Kidney capillary endothelial cell (primary cell): ENCODE data around the gene CHST6.
"Not testable (repeated sequence)": the region's sequence is repeated elsewhere in the genome, so short reads cannot be mapped to it uniquely, and the experiment has no call there.

ENCODE experiments used
- DNase-seq: peaks from one replicate; pipeline ENCODE4 v3.0.0-alpha.2; 2018; ENCODE audit warnings: low spot score

Gene CHST6

DNA sequence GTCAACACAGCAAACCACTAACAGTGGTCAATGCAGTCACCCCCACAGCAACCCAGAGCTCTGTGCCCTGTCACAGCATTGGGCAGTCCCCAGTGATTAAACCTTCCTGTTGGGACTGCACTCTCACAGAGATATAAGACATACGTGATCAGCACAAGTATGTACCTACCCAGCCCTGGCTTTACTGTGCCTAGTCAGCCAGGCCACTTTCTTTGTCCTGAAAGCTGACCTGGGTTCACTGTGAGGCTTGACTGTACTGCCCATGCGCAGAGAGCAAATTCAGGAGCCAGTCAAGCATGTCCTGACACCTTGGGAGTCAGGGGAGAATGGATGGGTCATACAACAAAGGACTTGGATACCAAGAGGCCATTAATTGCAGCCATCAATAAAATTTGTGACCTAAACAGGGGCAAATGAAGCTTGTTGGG lies 19.8 kb downstream of the CHST6 start:
- DNase-seq, result no peak

DNA sequence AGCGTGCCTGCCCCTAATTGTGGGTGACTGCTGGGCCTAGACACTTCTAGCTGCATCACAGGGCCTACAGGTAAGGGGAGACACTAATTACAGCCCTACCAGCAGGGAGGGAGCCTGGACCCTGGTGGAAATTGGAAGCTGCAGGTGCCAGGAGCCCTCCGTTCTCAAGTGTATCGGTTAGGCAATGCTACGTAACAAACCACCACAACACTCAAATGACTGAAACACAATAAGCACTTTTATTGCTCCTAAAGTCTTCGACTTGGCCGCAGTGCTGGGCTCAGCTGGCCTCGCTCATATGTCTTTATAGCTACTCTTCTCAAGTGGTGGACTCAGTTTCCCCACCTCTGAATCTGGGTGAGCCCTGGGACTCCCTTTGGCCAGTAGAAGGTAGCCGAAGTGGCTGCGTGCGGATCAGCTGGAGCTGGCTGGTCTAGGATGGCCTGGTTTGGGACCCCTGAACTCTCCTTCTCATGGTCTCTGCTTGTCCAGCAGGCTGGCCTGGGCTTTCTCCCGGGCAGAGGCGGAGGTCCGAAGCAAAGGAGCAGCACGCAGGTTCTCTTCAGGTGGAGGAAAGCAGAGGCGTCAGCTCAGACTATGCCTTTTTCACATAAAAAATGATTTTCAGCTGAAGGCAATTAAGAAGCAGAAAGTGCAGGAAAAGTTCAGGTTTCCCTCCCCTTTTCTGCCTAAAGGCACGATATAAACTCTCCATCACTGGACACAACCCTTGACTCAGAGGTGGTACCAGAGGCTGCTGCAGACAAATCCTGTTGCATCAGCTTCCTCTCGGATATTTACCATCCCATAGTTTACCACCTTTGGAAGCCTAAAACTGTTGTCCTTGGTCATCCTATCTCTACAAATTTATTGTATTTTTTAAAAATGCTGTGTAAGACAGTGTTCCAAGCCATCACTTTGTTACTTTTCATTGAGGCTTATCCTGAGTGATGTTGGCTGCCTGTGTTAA lies 22.0 kb downstream of the CHST6 start:
- no peak for DNase-seq

DNA sequence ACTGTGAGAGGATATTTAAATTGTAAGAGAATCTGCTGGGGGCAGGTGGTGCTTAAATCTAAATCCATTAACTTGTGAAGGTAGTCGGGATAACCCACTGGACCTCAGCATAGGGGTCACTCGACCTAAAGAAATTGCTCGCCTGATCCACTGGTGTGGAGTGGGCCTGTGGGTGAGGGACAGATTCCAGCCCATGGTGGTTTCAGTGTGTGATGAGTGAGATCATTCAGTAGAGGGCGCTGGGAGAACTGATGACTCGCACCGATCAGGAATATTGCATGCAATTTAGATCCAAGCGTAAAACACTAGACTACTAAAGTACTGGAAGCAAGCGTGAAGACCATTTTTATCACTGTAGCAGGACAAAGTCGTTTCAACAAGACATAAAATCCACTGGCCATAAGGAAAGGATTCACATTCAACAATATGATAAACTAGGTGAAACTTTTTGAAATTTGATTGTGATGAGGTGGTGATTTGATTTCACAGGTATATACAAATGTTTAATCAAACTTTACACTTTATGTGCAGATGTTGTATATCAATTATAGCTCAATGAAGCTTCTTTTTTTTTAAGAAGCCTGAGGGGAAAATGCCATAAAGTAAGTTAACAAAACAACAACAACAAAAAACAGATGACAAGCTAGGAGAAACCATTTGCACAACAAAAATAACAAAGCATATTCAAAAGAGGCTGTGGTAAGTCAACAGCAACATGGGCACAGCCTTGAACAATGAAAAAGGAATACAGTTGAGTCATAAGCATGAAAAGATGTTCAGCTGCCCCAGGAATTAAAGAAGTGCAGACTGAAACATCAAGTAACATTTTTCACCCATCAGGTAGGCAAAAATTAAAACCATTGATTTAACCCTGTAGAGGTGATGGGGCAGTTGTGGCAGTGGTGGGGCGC lies 23.3 kb downstream of the CHST6 start:
- DNase-seq, result peak; percentile 56

DNA sequence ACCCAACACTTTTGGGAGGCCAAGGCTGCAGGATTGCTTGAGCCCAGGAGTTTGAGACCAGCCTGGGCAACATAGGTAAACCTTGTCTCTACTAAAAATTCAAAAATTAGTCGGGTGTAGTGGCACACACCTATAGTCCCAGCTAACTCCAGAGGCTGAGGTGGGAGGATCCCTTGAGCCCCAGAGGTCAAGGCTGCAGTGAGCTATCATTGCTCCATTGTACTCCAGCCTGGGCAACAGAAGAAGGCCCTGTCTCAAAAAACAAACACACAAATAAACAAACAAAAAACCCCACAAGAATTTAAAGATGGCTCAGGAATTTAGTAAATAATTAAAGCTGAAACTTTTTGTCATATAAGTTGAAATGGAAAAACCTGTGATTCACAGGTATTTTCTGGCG lies 28.5 kb downstream of the CHST6 start:
- DNase-seq, result no peak

DNA sequence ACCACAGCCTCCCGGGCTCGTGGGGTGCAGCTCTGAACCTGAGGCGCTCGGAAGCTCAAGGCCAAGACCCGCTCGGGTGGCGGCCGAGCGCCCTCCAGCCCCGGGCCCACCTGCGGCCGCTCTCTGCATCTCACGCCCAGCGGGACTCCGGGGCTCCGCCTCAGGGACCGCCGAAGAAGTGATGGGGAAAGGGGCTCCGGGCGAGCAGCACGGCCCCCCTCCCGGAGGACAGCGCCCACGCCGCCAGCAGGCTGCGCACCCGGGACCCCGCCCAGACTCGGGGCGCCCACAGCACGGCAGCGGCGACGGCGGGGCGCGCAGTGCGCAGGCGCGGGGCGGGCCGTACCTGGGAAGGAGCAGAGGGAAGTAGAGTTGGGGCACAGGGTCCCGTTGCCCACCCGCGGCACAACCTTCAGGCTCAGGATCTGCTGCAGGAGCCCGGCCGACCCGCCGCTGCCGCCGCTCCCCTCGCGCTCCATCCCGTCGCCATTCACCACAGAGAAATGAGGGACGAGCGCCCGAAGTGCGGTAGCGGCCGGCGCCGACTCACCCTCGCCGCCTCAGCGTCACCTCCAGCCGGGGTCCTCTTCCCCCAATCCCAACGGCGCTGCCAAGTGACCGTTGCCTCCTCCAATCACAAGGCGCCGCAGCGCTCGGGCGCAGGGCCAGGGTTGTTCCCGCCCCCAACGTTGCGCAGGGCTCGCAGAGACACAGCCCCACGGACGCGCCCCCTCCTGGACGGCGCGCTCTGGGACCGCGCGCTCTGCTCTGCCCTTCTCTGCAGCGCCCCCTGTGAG lies 30.9 kb downstream of the CHST6 start, which contains the start of gene TMEM170A:
Gene TMEM170A (minus strand): TSS at position 568 of the 797 bp plus-strand sequence. CDS start 89 bp downstream, at position 479.
- peak; percentile 98 for DNase-seq

DNA sequence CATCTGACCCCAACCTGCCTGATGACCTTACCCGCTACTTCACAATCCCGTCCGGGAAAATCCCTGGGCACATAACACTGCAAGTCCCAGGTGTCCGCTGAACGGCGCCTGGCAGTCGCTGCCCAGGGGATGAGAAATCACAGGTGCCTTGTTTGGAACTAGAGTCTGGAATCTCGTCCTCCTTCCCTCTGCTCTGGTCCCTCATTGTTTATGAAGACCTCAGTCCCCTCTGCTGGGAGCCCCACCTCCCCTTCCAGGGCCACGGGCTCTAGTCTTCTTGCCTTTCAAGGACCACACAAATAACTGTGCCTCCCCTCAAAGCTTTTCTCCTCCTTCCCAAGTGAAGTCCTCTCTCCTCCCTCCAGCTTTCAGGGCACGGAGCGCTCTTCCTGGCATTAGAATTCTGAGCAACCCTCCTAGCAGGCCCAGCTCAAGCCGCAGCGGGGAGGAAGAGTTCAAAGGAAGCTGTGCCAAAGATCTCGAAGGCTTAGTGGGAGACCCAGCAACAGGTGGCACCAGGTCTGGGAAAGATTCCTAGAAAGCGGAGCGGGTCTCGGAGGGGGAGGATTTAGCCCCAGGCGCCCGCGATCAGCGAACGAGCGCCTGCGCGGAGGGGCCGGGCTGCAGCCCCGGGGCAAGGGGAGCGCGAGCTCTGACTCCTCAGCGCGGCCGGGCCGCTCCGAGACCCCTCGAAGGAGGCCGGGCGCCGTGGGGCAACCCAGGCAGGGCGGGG lies 31.7 kb downstream of the CHST6 start:
- DNase-seq, result not testable (repeated sequence)

DNA sequence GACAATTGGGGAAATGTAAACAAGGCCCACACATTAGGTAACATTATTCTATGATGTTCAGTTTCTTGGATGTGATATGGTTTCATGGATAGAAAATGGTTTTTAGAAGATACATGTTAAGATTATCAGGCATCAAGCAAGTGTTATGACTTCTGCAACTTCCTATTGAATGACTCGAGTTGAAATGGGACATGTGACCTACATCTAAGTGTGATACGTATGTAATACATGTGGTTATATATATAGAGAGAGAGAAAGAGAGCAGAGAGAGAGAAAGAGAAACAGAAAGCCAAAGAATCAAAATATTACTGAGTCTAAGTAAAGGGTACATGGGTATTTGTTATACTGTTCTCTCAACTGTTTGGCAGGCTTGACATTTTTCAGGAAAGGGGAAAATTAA lies 32.4 kb downstream of the CHST6 start:
- no peak for DNase-seq

DNA sequence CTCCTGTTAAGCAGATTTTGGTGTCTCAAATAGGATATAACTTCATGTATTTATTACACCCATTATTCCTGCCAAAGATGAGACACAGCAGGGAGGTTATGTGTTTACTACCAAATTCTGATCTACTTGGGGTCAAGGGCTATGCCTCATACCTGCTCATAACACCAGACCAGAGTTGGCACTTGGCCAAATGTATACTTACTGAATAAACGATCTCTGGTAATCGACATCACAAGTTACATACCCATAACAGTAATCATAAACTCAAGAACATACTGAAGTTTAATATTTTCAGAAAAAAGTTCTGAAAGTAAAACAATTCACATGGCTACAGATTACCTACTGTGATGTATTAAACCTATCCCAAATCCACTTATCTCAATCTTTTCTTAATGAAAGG lies 33.7 kb downstream of the CHST6 start:
- no peak for DNase-seq

DNA sequence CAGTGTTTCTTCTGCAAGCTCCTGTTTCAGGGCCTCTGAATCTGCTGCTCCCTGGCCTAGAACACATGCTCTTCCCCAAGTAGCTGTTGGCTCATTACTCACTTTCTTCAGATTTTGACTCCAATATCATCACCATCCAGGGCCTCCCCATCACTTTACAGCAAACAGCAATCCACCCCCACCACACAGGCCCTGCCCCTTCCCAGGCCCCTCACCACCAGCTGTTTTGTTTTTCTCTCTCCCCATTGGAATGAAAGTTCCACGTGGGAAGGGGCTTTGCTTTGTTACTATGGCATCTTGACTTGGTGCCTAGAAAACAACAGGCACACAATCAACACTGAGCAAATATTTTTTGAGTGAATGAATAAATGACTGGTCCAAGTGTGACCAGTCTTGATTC lies 34.8 kb downstream of the CHST6 start:
- no peak for DNase-seq

DNA sequence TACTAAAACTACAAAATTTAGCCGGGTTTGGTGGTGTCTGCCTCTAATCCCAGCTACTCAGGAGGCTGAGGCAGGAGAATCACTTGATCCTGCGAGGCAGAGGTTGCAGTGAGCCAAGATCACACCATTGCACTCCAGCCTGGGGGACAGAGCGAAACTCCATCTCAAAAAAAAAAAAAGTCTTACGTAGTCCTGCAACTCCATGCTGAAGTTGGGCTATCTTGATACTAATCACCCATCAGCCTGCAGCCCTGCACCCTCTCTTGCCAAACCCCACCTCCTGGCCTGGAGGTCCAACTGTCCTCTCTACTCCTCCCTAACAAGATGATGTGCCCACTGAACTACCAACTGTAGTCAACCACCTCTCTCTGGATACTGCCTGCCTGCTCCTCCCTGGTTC lies 35.5 kb downstream of the CHST6 start:
- no peak for DNase-seq

DNA sequence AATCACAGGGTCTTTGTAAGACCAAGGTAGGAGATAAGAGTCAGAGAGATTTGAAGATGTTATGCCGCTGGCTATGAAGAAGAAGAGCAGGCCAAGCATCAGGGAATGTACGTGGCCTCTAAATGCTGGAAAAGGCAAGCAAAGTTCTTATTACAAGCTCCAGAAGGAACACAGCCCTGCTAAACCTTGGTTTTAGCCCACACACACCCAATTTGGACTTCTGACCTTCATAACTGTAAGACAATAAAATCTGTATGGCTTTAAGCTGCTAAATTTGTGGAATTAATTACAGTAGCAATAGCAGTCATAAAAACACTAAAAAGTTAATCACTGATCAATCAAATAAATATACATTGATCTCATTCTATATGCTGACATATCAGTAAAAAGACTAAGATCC lies 36.8 kb downstream of the CHST6 start:
- DNase-seq, result no peak

DNA sequence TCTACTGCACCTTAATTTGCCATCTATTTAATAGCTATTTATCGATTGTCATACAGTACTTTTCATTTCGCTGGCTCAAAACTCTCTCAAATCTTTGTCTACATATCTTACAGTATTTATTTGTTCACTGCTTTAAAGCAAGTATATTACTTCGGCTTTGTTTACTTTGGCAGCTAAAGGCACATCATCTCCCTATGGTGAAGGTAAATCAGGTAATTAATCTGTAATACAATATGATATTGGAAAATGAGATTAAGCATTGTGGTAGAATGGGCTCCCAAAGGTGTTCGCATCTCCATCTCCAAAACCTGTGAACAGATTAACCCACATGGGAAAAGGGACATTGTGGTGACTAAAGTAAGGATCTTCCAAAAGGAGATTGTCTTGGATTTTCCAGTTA lies 37.2 kb downstream of the CHST6 start:
- no peak for DNase-seq

DNA sequence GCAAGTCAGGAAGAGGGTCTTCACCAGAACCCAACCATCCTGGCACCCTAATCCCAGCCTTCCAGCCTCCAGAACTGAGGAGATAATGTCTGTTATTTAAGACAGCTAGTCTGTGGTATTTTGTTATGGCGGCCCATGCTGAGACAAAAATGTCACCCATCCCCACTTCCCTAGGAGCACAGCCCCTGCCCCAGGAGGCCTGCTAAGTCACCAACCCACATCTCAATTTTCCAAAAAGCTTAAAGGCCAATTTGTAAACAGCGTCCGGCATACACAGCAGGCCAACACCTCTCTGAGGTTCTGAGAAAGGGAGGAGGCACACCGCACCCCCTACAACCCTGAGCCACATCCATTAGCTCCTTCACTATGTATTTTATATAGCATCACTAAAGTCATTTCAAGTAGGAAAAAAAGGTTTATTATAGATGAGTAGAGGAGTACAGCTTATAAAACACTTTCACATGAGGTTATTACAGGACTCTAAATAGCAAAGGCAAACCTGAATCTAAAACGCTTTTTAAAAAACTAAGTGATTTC lies 37.7 kb downstream of the CHST6 start:
- DNase-seq, result no peak

DNA sequence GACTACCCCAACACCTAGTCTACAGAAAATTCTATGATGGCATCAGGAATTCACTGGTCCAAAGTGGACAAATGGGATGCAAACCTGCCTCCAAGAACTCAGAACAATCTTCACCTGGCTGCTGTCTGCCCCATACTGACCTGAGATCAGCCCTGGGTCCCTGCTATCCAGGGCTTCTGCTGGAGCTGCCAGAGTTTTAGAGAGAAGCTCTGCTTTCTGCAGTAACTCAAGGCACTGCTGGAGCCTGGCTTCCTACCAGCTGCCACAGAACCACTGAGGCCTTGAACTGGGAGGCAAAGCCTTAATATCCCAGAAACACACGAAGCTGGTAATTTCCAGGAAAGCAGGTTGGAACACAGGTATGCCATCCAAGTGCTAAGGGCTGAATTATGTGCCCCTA lies 38.3 kb downstream of the CHST6 start:
- no peak for DNase-seq

DNA sequence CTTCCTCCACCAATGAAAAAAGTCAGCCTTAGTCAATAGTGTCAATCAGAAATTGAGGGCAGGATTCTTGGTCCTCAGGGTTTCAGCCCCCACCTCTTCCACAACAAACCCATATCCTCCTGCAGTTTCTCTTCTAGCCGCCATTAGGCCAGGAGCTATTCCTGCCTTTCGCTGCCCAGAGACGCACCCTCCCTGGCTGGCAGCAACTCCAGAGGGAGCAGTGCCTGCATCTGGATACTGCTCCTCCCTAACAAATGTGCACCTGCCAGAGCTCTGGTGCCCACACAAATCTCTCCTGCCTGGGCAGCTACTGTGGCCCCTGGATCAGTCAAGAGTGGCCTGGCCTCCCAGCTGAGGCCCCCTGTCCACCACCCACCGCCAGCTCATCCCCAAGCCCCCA lies 38.8 kb downstream of the CHST6 start:
- not testable (repeated sequence) for DNase-seq

DNA sequence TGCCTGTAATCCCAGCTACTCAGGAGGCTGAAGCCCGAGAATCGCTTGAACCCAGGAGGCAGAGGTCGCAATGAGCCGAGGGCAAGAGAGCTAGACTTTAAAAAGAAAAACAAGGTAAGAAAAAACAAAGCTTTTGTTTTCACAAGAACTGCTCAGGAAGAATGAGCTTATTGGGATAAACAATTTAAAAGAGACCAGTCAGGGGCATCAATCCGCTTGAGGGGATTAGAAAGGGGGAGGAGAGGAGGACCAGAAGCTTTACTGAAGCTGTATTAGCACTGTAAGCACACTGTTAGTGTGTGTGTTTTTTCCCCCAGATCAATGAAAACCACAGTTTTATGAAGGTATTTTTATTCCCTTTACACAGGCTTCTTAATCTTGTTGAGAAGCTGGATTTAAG lies 39.6 kb downstream of the CHST6 start:
- DNase-seq, result no peak

DNA sequence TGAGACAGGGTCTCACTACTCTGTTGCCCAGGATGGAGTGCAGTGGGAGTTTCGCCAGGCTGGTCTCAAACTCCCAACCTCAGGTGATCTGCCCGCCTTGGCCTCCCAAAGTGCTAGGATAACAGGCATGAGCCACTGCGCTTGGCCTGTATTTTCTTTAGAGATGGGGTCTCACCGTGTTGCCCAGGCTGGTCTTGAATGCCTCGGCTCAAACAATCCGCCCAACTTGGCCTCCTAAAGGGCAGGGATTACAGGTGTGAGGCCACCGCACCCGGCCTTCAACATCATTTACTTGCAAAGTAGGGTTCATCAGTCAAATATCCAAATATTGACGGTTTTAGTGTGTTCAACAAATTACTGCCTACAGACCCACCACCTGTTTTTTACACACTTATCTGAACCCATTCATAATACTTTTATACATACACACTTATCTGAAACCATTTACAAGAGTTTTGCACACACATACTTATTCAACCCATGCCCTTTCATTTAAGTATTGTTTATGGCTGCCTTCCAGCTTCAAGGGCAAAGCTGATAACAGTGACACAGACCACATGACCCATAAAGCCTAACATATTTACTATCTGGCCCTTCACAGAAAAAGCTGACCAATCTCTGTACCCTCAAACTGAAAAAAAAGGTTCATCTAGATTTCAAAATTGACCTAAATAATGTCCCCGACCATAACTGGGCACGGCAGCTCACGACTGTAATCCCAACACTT lies 42.6 kb downstream of the CHST6 start:
- no peak for DNase-seq

DNA sequence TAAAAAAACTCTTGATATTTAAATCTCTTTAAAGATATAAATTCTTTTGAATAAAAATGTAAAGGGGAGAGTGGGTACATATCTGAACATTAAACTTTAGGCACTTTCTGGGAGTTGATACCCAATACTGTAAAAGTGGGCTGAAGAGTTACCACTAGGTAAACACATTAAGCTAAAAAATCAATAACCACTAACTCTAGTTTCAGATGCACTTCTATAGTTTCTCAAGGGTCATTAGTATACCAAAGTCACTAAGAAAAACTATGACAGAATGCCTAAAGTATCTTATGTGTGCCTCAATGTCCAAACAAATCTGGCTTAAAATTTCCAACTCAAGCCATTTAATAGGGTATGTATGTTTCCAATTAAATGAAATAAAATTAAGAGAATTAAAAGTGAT lies 48.8 kb downstream of the CHST6 start:
- no peak for DNase-seq

DNA sequence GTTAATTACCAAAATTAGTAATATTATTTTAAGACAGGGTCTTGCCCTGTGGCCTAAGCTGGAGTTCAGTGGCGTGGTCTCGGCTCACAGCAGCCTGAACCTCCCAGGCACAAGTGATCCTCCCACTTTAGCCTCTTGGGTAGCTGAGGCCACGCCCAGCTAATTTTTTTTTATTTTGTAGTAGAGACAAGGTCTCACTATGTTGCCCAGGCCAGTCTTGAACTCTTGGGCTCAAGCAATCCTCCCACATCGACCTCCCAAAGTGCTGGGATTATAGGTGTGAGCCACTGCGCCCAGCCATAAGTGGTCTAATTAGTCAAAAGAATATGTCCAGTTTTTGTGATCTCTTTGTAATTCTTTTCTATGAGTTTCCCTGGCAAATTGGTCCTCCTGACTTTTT lies 49.9 kb downstream of the CHST6 start:
- DNase-seq, result no peak

DNA sequence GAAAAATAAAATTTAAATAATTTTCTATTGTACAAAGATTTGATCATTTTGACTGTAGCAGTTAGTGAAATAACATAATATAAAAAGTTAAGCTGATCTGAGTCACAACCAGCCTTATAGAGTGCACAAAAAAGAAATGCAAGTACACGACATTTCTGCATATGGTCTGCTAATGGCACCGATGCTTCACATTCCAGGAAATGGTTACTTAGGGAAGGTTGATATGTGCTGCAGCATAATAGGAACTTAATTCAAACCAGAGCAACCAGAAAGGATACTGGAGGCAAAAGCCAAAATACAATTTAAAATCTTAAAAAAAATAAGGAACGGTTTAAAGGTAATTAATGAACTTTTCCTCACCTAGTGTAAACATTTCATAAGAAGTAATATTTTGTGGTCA lies 51.9 kb downstream of the CHST6 start:
- no peak for DNase-seq
